Effector memory CD8-positive, alpha-beta T cell (primary cell): ENCODE results near the gene SP6.

ENCODE experiments used
- ATAC-seq: fragments of 150-1000 bp; cut with Tn5 transposase; replicated peaks from 2 replicates; pipeline ENCODE4 v1.10.0; 2021; ENCODE audit warnings: mild to moderate bottlenecking, moderate library complexity
- DNase-seq, 3 experiments: peaks; one replicate each; pipeline ENCODE4 v3.0.0; 2021
- H3K27ac Mint-ChIP-seq, 2 donors: one replicate each; pipeline ENCODE4 v1.8.0; 2022; ENCODE audit warnings: mild to moderate bottlenecking in 2 of 2, mixed read lengths in 2 of 2, moderate library complexity in 2 of 2
- H3K27me3 Mint-ChIP-seq, 2 donors: one replicate each; pipeline ENCODE4 v1.8.0; 2022; ENCODE audit warnings: mixed read lengths in 2 of 2
- H3K36me3 Mint-ChIP-seq: one replicate; pipeline ENCODE4 v1.8.0; 2022; ENCODE audit warnings: mild to moderate bottlenecking, moderate library complexity, mixed read lengths; ENCODE audit not compliant: insufficient read depth
- H3K4me1 Mint-ChIP-seq, 2 donors: one replicate each; pipeline ENCODE4 v1.8.0; 2022; ENCODE audit warnings: low read depth in 2 of 2, mixed read lengths in 2 of 2
- H3K4me3 Mint-ChIP-seq, 2 donors: one replicate each; pipeline ENCODE4 v1.8.0; 2022; ENCODE audit warnings: mild to moderate bottlenecking in 2 of 2, mixed read lengths in 2 of 2, moderate library complexity in 2 of 2
- H3K9me3 Mint-ChIP-seq, 2 donors: one replicate each; pipeline ENCODE4 v1.8.0; 2022; ENCODE audit warnings: mixed read lengths in 2 of 2

SP6 gene

GRCh38 chr17:47829870-47830269 is 21.1 kb downstream of the SP6 start:
- Mint-ChIP-seq H3K27me3 (no peaks in the 10 kb centered on the region), H3K9me3 (no peaks in the 10 kb centered on the region), H3K4me3 (peak overlapping the region; percentile 91 to 92), H3K36me3 (peaks cover 74% of the 10 kb centered on the region), H3K27ac (peak overlapping the region; percentile 95 to 98), H3K4me1 (peaks cover 43 to 47% of the 10 kb centered on the region in 2 donors)
- DNase-seq, result peak; percentile 74 to 77 (median 74)
- peak; percentile 84 for ATAC-seq

GRCh38 chr17:47823519-47823918 is 27.4 kb downstream of the SP6 start:
- no peak overlapping the region for H3K4me3 Mint-ChIP-seq
- DNase-seq (no peak), ATAC-seq (no peak)
- peaks cover 71% of the 10 kb centered on the region for H3K36me3 Mint-ChIP-seq
- no peaks in the 10 kb centered on the region for H3K27me3 Mint-ChIP-seq
- no peaks in the 10 kb centered on the region for H3K9me3 Mint-ChIP-seq
- peak overlapping the region; percentile 97 to 99 for H3K27ac Mint-ChIP-seq
- H3K4me1 Mint-ChIP-seq, result peaks cover 30 to 35% of the 10 kb centered on the region in 2 donors

GRCh38 chr17:47822785-47823184 is 28.2 kb downstream of the SP6 start:
- no peaks in the 10 kb centered on the region for H3K27me3 Mint-ChIP-seq
- peaks cover 66% of the 10 kb centered on the region for H3K36me3 Mint-ChIP-seq
- ATAC-seq (no peak), DNase-seq (no peak)
- peaks cover 24 to 30% of the 10 kb centered on the region in 2 donors for H3K4me1 Mint-ChIP-seq
- H3K4me3 Mint-ChIP-seq, result peak overlapping the region in 1 of 2 donors; percentile 100
- H3K27ac Mint-ChIP-seq, result peak overlapping the region; percentile 97 to 99
- H3K9me3 Mint-ChIP-seq, result no peaks in the 10 kb centered on the region

GRCh38 chr17:47821424-47822391 is 29.3 kb downstream of the SP6 start, which contains the start of gene OSBPL7:
Gene OSBPL7, minus strand, starts transcription at chr17:47821794. Its CDS starts 1,516 bp downstream, at chr17:47820278.
- H3K9me3 Mint-ChIP-seq, result no peaks in the 10 kb centered on the region
- ATAC-seq, result peak; percentile 96
- peaks cover 64% of the 10 kb centered on the region for H3K36me3 Mint-ChIP-seq
- H3K4me1 Mint-ChIP-seq, result peaks cover 23 to 30% of the 10 kb centered on the region in 2 donors
- no peaks in the 10 kb centered on the region for H3K27me3 Mint-ChIP-seq
- DNase-seq, result peak; percentile 73 to 77 (median 74)
- H3K4me3 Mint-ChIP-seq, result peak within 1 kb of the TSS; percentile 98 to 100
- H3K27ac Mint-ChIP-seq, result peak within 1 kb of the TSS; percentile 97 to 99

GRCh38 chr17:47821031-47821423 is 29.9 kb downstream of the SP6 start:
- DNase-seq, result no peak
- no peak for ATAC-seq
- Mint-ChIP-seq H3K9me3 (no peaks in the 10 kb centered on the region), H3K27me3 (no peaks in the 10 kb centered on the region), H3K27ac (peak overlapping the region; percentile 97 to 99), H3K4me1 (peaks cover 20 to 30% of the 10 kb centered on the region in 2 donors), H3K4me3 (peak overlapping the region; percentile 98 to 100), H3K36me3 (peaks cover 64% of the 10 kb centered on the region)

- H3K36me3 Mint-ChIP-seq, result peaks cover 61% of the 10 kb centered on the region
- ATAC-seq (no peak), DNase-seq (no peak)
- H3K4me3 Mint-ChIP-seq, result peak overlapping the region; percentile 98 to 100
- H3K4me1 Mint-ChIP-seq, result peaks cover 20 to 26% of the 10 kb centered on the region in 2 donors
- peak overlapping the region; percentile 97 to 99 for H3K27ac Mint-ChIP-seq
- no peaks in the 10 kb centered on the region for H3K27me3 Mint-ChIP-seq
- no peaks in the 10 kb centered on the region for H3K9me3 Mint-ChIP-seq
These were observed 30.8 kb downstream of the SP6 start for GRCh38 chr17:47820033-47820789.

- H3K4me1 Mint-ChIP-seq, result peaks cover 20 to 24% of the 10 kb centered on the region in 2 donors
- DNase-seq, result no peak
- peak overlapping the region in 1 of 2 donors; percentile 97 for H3K27ac Mint-ChIP-seq
- no peaks in the 10 kb centered on the region for H3K9me3 Mint-ChIP-seq
- H3K27me3 Mint-ChIP-seq, result no peaks in the 10 kb centered on the region
- H3K36me3 Mint-ChIP-seq, result peaks cover 63% of the 10 kb centered on the region
- H3K4me3 Mint-ChIP-seq, result no peak overlapping the region
- ATAC-seq, result no peak
These were observed 31.5 kb downstream of the SP6 start for GRCh38 chr17:47819475-47819874.

- Mint-ChIP-seq H3K4me1 (peaks cover 20 to 21% of the 10 kb centered on the region in 2 donors), H3K9me3 (no peaks in the 10 kb centered on the region), H3K27me3 (no peaks in the 10 kb centered on the region), H3K4me3 (no peak overlapping the region), H3K27ac (peak overlapping the region in 1 of 2 donors; percentile 2), H3K36me3 (peaks cover 63% of the 10 kb centered on the region)
- ATAC-seq (no peak), DNase-seq (no peak)
These were observed 32.8 kb downstream of the SP6 start for GRCh38 chr17:47818002-47818695.

- peaks cover 68% of the 10 kb centered on the region for H3K36me3 Mint-ChIP-seq
- no peaks in the 10 kb centered on the region for H3K9me3 Mint-ChIP-seq
- no peak overlapping the region for H3K27ac Mint-ChIP-seq
- peaks cover 28 to 32% of the 10 kb centered on the region in 2 donors for H3K4me1 Mint-ChIP-seq
- ATAC-seq, result no peak
- no peak for DNase-seq
- no peaks in the 10 kb centered on the region for H3K27me3 Mint-ChIP-seq
- H3K4me3 Mint-ChIP-seq, result no peak overlapping the region
These were observed 34.0 kb downstream of the SP6 start for GRCh38 chr17:47816947-47817346.

- Mint-ChIP-seq H3K27ac (peak overlapping the region in 1 of 2 donors; percentile 54), H3K27me3 (no peaks in the 10 kb centered on the region), H3K9me3 (no peaks in the 10 kb centered on the region), H3K4me3 (peak overlapping the region in 1 of 2 donors; percentile 22), H3K4me1 (peaks cover 28 to 32% of the 10 kb centered on the region in 2 donors), H3K36me3 (peaks cover 66% of the 10 kb centered on the region)
- ATAC-seq (no peak), DNase-seq (no peak)
These were observed 34.7 kb downstream of the SP6 start for GRCh38 chr17:47816111-47816735.

GRCh38 chr17:47815106-47815918 is 35.7 kb downstream of the SP6 start:
- DNase-seq (no peak), ATAC-seq (no peak)
- no peaks in the 10 kb centered on the region for H3K27me3 Mint-ChIP-seq
- H3K27ac Mint-ChIP-seq, result peak overlapping the region; percentile 42 to 54
- peaks cover 27 to 32% of the 10 kb centered on the region in 2 donors for H3K4me1 Mint-ChIP-seq
- H3K9me3 Mint-ChIP-seq, result no peaks in the 10 kb centered on the region
- peaks cover 68% of the 10 kb centered on the region for H3K36me3 Mint-ChIP-seq
- no peak overlapping the region for H3K4me3 Mint-ChIP-seq

- DNase-seq (no peak), ATAC-seq (no peak)
- Mint-ChIP-seq H3K27me3 (no peaks in the 10 kb centered on the region), H3K27ac (peak overlapping the region in 1 of 2 donors; percentile 92), H3K36me3 (peaks cover 78% of the 10 kb centered on the region), H3K4me1 (peaks cover 29 to 35% of the 10 kb centered on the region in 2 donors), H3K9me3 (no peaks in the 10 kb centered on the region), H3K4me3 (peak overlapping the region in 1 of 2 donors; percentile 25)
These were observed 37.4 kb downstream of the SP6 start for GRCh38 chr17:47813512-47814031.
